ENCODE results near the gene EEF1B2.
"Not testable (repeated sequence)": the region's sequence is repeated elsewhere in the genome, so short reads cannot be mapped to it uniquely, and the experiment has no call there.

EEF1B2 gene

DNA sequence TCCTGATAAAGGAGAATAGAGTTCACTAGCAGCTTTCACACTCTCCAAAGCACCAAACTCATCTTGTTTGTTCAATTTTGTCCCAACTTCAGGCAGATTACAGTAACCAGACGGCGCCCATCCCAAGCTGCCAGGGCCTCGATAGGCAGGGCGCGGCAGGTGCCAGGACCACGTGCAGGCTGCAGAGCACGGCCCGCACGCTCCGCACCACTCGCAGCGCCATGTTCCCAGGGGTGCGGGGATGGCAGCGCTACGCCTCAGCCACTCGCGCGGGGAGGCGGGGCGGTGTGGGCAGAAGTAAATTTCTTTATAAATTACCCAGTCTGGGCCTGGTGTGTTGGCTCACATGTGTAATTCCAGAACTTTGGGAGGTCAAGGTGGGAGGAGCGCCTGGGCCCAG, 43.4 kb upstream of the EEF1B2 start:
- TF ChIP-seq ZNF565 (CRISPR knock-in tag; conservative IDR thresholded peaks at IDR 0.05; ENCODE audit: low read depth) = no peak
- TF ChIP-seq CSRNP3 (CRISPR knock-in tag; IDR thresholded peaks at IDR 0.05) = no peak
- no peak for TF ChIP-seq BACH2 (CRISPR knock-in tag; IDR thresholded peaks at IDR 0.05; ENCODE audit: borderline replicate concordance)
- TF ChIP-seq SNAI2 (CRISPR knock-in tag; IDR thresholded peaks at IDR 0.05) = no peak
- TF ChIP-seq ESRRG (CRISPR knock-in tag; IDR thresholded peaks at IDR 0.05) = no peak
- TF ChIP-seq PATZ1 (CRISPR knock-in tag; IDR thresholded peaks at IDR 0.05; ENCODE audit: borderline replicate concordance) = no peak
- no peak for TF ChIP-seq OSR1 (CRISPR knock-in tag; IDR thresholded peaks at IDR 0.05)
- no peak for TF ChIP-seq ZFP3 (CRISPR knock-in tag; IDR thresholded peaks at IDR 0.05)
- TF ChIP-seq RARB (CRISPR knock-in tag; IDR thresholded peaks at IDR 0.05) = no peak
- TF ChIP-seq, protein P1, sequence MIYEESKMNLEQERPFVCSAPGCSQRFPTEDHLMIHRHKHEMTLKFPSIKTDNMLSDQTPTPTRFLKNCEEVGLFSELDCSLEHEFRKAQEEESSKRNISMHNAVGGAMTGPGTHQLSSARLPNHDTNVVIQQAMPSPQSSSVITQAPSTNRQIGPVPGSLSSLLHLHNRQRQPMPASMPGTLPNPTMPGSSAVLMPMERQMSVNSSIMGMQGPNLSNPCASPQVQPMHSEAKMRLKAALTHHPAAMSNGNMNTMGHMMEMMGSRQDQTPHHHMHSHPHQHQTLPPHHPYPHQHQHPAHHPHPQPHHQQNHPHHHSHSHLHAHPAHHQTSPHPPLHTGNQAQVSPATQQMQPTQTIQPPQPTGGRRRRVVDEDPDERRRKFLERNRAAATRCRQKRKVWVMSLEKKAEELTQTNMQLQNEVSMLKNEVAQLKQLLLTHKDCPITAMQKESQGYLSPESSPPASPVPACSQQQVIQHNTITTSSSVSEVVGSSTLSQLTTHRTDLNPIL (CRISPR knock-in tag; IDR thresholded peaks at IDR 0.05; ENCODE audit: low read depth) = no peak
- TF ChIP-seq ZFP30 (CRISPR knock-in tag; IDR thresholded peaks at IDR 0.05) = no peak
- TF ChIP-seq GLIS3 (CRISPR knock-in tag; IDR thresholded peaks at IDR 0.05) = no peak
- TF ChIP-seq ISL1 (CRISPR knock-in tag; IDR thresholded peaks at IDR 0.05) = no peak
- TF ChIP-seq ZNF8 (CRISPR knock-in tag; IDR thresholded peaks at IDR 0.05) = no peak
- no peak for TF ChIP-seq TCF4 (CRISPR knock-in tag; IDR thresholded peaks at IDR 0.05; ENCODE audit: borderline replicate concordance)
- TF ChIP-seq ZC3H10 (CRISPR knock-in tag; IDR thresholded peaks at IDR 0.05) = no peak
- no peak for TF ChIP-seq PPARA (CRISPR knock-in tag; IDR thresholded peaks at IDR 0.05; ENCODE audit: borderline replicate concordance)
- no peak for ATAC-seq

DNA sequence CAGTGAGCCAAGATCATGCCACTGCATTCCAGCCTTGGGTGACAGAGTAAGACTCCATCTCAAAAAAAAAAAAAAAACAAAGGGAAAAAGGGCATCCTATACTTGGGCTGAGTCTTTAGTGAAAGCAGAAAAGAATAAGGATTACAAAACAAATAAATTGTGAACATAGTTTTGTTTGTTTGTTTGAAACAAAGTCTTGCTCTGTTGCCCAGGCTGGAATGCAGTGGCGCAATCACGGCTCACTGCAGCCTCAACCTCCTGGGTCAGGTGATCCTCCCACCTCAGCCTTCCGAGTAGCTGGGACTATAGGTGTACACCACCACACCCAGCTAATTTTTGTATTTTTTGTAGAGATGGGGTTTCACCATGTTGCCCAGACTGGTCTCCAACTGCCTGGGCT, 37.1 kb upstream of the EEF1B2 start:
- not testable (repeated sequence) for ATAC-seq

- no peak for ATAC-seq
- TF ChIP-seq TSHZ2 (CRISPR knock-in tag; IDR thresholded peaks at IDR 0.05) (no peak), ARNTL (CRISPR knock-in tag; IDR thresholded peaks at IDR 0.05; ENCODE audit: borderline replicate concordance, low read depth) (no peak), CSDC2 (CRISPR knock-in tag; IDR thresholded peaks at IDR 0.05) (no peak), PPARA (CRISPR knock-in tag; IDR thresholded peaks at IDR 0.05; ENCODE audit: borderline replicate concordance) (no peak)
Observed at GRCh38 chr2:206125901-206126300, 33.8 kb upstream of the EEF1B2 start.

GRCh38 chr2:206127656-206128055, 32.0 kb upstream of the EEF1B2 start:
- TF ChIP-seq TOX (CRISPR knock-in tag; IDR thresholded peaks at IDR 0.05; ENCODE audit: borderline replicate concordance) (no peak), TCF4 (CRISPR knock-in tag; IDR thresholded peaks at IDR 0.05; ENCODE audit: borderline replicate concordance) (no peak), ZC3H10 (CRISPR knock-in tag; IDR thresholded peaks at IDR 0.05) (no peak), PATZ1 (CRISPR knock-in tag; IDR thresholded peaks at IDR 0.05; ENCODE audit: borderline replicate concordance) (no peak), OSR1 (CRISPR knock-in tag; IDR thresholded peaks at IDR 0.05) (no peak), ZNF8 (CRISPR knock-in tag; IDR thresholded peaks at IDR 0.05) (no peak), SNAI2 (CRISPR knock-in tag; IDR thresholded peaks at IDR 0.05) (no peak), GLIS3 (CRISPR knock-in tag; IDR thresholded peaks at IDR 0.05) (no peak), CSDC2 (CRISPR knock-in tag; IDR thresholded peaks at IDR 0.05) (no peak), POU6F1 (CRISPR knock-in tag; IDR thresholded peaks at IDR 0.05; ENCODE audit: borderline replicate concordance, low read depth) (no peak), ARNTL (CRISPR knock-in tag; IDR thresholded peaks at IDR 0.05; ENCODE audit: borderline replicate concordance, low read depth) (no peak), ZFP3 (CRISPR knock-in tag; IDR thresholded peaks at IDR 0.05) (no peak), ZNF565 (CRISPR knock-in tag; conservative IDR thresholded peaks at IDR 0.05; ENCODE audit: low read depth) (no peak), ZNF70 (CRISPR knock-in tag; IDR thresholded peaks at IDR 0.05) (no peak), ISL1 (CRISPR knock-in tag; IDR thresholded peaks at IDR 0.05) (no peak), RARB (CRISPR knock-in tag; IDR thresholded peaks at IDR 0.05) (no peak), BACH2 (CRISPR knock-in tag; IDR thresholded peaks at IDR 0.05; ENCODE audit: borderline replicate concordance) (no peak), CSRNP3 (CRISPR knock-in tag; IDR thresholded peaks at IDR 0.05) (no peak), PPARA (CRISPR knock-in tag; IDR thresholded peaks at IDR 0.05; ENCODE audit: borderline replicate concordance) (no peak)
- ATAC-seq = peak; percentile 72
